Measurements from ENCODE around the gene SRP9.
A peak's percentile ranks its signal among the peaks of the same experiment; 100 is the strongest.
"Not testable (repeated sequence)": the region's sequence is repeated elsewhere in the genome, so short reads cannot be mapped to it uniquely, and the experiment has no call there.

The SRP9 gene

DNA sequence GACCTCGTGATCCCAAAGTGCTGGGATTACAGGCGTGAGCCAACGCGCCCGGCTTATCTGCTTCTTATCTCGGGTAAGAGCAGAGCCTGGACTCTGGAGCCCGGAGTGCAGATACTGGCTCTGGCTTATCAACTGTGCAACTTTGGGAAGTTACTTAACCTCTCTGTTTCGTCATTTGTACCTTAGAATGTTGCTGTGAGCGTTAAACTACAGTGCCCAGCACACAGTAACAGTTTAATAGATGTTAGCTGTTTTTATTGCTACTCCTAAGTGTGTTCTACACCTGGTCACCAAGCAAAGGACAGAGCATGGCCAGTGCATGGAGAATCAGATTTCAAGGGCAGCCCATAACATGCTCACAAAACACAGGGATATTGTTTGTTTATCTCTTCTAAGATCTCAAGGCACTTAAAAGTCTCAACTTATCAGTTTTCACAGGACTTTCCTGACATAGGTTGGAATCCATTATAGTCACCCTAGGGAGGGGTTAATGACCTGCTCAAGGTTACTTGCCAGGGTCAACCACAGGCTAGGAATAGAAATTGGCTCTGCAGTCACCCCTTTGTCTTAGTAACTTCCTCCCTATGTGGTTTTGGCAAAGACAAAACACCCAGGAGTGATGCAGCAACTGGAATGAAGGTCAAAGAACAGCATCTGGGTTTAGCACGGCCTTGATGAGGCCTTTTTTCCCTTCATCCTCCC lies 22.5 kb upstream of the SRP9 start:
- no peak for FAIRE-seq

GRCh38 chr1:225755671-225756319 lies 21.8 kb upstream of the SRP9 start:
- DNase-seq (ENCODE audit: insufficient read length, low spot score), result no peak
- no peak for FAIRE-seq

More for the DNA sequence above, 22.5 kb upstream of the SRP9 start:
- no peak for DNase-seq (ENCODE audit: insufficient read length, low spot score)

DNA sequence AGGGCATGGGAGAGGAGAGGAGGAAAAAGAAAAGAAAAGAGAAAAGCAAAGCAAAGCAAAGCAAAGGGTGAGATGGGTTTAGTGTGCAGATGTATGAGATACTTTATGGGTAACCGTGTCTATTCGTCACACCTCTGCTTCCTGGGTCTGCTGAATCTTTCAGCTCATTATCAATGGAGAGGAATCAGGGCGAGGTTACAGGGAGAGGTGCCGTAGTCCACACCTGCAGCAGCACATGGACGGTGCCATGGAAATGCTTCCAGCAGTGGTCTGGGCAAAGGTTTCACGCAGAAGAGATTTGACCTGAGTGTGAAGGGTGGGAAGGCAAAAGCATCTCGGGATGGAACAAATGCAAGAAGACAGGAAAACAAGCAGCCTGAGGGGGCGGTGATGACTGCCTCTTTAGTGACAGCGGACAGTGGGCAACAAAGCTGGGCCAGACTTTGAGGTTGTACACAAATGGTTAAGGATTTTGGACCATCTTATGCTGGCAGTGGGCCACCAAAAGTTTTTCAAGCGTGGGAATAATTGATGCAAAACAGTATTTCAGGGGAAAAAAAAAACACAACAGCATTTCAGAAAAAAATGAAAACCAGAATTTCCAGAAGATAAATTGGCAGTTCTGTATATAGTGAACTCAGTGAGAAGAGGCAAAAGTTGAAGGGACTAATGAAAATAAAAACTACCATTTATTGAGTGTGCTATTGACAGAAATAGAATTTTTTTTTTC lies 19.5 kb upstream of the SRP9 start:
- FAIRE-seq (no peak), DNase-seq (ENCODE audit: insufficient read length, low spot score) (no peak)

DNA sequence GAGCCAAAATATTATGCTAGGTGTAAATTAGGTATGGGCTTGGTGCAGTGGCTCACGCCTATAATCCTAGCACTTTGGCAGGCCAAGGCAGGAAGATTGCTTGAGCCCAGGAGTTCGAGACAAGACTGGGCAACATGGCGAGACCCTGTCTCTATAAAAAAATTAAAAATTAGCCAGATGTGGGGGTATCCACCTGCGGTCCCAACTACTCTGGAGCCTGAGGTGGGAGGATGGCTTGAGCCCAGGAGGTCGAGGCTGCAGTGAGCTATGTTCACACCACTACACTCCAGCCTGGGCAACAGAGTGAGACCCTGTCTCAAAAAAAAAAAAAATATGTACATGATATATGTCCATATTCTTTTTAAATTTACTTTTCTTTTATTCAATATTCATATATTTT lies 17.7 kb upstream of the SRP9 start:
- FAIRE-seq; DNase-seq (ENCODE audit: insufficient read length, low spot score): not testable (repeated sequence)

GRCh38 chr1:225760531-225760930 lies 17.1 kb upstream of the SRP9 start:
- DNase-seq (ENCODE audit: insufficient read length, low spot score), result no peak
- no peak for FAIRE-seq

DNA sequence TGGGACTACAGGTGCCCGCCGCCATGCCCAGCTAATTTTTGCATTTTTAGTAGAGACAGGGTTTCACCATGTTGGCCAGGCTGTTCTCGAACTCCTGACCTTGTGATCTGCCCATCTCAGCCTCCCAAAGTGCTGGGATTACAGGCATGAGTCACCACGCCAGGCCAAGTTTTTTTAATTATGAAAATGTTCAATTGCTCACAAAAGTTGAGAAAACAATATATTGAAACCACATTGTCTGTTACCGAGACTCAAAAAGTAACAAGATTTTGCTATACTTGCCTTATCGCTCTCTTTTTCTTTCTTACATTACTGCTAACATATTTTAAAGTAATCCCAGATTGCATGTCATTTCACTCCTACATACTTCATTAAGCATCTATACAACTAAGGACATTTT lies 16.2 kb upstream of the SRP9 start:
- not testable (repeated sequence) for FAIRE-seq; DNase-seq (ENCODE audit: insufficient read length, low spot score)

DNA sequence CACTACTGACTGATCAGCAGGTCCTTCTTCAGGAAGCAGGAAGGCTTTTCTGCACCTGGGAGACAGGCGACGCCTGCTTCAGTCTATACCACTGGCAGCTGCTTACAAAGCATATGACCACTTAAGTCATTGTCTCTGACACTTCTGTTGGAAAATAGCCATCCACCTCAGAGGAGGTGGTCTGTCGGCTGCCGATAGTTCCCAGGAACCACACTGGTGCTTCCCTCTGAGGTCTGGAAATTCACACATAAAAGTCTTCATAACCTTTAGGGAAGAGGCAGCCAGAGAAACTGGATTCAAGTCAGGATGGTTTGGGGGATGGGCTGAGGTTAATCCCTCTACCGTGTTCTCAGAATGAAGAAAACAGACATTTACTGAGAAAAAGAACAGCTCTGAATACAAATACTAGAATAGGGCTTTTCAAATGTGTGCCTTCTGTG lies 15.6 kb upstream of the SRP9 start:
- no peak for DNase-seq (ENCODE audit: insufficient read length, low spot score)
- FAIRE-seq, result no peak

DNA sequence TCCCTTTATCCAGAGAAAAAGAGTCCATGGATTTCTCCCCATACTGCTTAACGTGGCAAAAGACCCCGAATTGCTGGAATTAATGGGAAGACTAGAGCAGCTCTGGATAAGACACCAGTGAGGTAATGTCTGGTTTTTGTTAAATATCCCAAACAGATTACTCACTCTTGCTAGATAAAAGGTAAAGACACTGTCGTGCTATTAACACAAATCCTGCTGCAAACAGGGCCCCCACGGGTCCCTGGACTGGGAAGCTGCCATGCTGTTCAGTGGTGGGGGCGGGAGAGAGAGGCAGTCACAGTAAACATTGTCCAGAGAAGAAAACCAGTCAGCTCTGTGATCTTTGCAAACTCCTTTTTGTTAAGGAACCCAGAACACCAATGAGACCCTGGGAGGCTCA lies 15.2 kb upstream of the SRP9 start:
- DNase-seq (ENCODE audit: insufficient read length, low spot score) (no peak), FAIRE-seq (no peak)

DNA sequence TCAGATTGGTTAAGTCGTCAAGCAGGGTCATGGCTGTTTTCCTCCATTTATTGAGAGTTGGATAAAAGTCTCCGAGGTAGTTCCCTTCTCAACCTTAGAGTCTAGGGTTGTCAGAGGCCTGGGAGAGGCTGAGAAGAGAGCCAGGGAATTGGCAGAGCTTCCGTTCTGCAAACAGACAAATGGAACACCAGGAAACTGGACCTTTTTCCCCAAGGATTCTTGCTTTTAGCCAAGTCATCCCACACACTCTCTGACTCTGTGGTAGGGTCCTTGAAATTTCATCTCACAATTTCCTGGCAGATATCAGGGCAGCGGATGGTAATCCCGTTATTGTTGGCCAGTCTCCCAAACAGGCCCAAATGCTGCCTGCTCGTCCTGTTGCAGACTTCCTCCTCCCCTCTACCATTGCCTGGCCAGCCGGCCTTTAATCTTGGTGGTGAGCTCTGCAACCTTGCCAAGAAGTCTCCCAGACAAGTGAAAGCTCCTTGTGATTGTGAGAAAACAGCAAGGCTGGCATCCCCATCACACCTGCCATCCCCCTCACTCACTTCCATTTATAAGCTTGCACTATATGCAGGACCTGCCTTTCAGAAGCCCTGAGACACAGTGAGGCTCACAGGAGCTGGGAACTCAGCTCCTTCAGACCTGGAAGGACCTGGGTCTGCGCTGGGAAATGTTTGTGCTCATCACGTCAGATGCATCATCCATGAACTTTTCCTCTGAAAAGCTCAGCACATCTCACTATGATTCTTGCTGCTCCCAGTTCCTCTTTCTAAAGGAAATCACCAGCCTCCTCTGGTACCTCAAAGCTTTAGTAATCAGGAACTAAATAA lies 13.7 kb upstream of the SRP9 start:
- DNase-seq (ENCODE audit: insufficient read length, low spot score) (no peak), FAIRE-seq (no peak)

GRCh38 chr1:225765982-225766674 lies 11.5 kb upstream of the SRP9 start:
- FAIRE-seq (no peak), DNase-seq (ENCODE audit: insufficient read length, low spot score) (no peak)

GRCh38 chr1:225766967-225767633 lies 10.5 kb upstream of the SRP9 start:
- DNase-seq (ENCODE audit: insufficient read length, low spot score), result peak; percentile 56
- no peak for FAIRE-seq

- DNase-seq (ENCODE audit: insufficient read length, low spot score) (no peak), FAIRE-seq (no peak)
Observed at GRCh38 chr1:225767634-225768540, 9.7 kb upstream of the SRP9 start.

GRCh38 chr1:225768662-225769426 lies 8.8 kb upstream of the SRP9 start:
- DNase-seq (ENCODE audit: insufficient read length, low spot score) (no peak), FAIRE-seq (no peak)

DNA sequence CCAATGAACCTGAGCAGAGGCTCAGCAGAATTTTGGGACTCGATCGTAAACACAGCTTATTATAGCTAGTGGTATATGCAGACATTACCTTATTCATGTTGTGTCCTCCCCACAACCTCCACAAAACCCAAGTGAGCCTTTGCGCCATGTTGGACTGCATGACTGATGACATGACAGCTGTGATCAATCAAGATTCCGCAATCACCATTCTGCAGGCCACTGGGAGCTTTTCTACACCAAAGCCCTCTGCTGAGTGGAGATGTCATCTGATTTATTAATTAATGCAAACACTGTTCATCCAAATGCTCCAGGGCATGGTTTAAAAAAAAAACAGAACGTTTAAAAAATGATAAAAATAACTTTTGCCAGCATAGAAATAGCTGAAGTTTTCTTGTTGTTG lies 7.9 kb upstream of the SRP9 start:
- no peak for FAIRE-seq
- DNase-seq (ENCODE audit: insufficient read length, low spot score), result no peak

DNA sequence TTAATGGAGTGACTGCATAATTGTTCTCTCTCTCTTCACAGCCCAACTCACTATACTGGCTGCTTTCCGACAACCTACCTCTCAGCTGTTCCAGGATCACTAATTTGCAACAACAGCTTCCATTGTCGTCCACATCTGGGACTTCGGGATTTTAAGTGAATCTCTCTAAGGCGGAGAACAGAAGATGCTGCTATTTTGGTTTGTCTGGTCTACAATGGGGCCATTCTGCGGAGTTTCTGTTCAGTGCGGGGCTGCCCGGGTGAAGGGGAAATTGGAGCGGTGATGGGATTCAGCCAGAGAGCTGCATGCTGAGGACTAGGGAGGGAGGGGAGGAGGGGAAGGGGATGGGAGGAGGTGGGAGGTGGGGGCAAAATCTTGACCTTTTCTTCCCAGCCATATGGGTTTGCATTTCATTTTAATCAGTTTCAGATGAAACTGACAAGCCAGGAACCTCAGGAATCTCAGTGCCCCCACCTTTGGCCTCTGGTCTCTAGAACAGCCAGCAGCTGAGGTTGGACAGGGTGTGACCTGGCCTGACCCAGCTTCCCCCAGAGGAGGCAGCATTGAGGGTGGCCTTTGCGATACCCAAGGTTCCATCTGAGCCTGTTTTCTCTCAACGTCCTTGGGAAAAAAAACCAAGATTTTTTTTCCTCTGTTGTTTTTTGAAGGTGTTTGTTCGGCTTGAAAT lies 6.9 kb upstream of the SRP9 start:
- FAIRE-seq, result no peak
- no peak for DNase-seq (ENCODE audit: insufficient read length, low spot score)

GRCh38 chr1:225771661-225772322 lies 5.8 kb upstream of the SRP9 start:
- DNase-seq (ENCODE audit: insufficient read length, low spot score), result no peak
- FAIRE-seq, result no peak

DNA sequence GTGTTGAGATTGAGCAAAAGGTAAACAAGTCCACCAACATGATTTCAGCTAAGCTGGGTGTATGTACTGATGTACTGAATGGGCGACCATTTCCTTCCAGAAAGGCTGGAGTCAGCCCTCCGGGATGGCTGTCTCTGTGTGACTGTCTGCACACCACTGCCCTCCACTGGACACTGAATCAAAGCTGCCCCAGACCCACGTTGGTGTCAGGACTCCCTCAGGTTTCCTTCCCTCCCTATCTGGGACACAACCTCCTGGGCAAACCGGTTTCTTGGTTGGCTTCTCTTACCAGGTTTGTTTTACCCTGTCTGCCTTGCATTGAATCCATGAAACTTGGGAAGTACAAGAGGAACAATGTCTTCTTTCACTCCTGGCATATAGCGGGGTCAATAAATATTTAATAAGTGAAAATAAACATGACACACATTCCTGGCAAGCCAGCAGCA lies 5.3 kb upstream of the SRP9 start:
- peak; percentile 88 for DNase-seq (ENCODE audit: insufficient read length, low spot score)
- FAIRE-seq, result peak; percentile 86

All from HTR-8/SVneo (cell line).